Loucy (cell line): ENCODE results near the gene APPBP2.

ENCODE experiments used
- H2AFZ ChIP-seq: fragments of 200-600 bp; sonication (generic); 2 replicates; pipeline ENCODE4 v1.6.0; 2016; ENCODE audit warnings: antibody characterized with exemption, mild to moderate bottlenecking, low read length, moderate library complexity
- H3F3A ChIP-seq: fragments of 200-600 bp; 2 replicates; pipeline ENCODE4 v1.6.0; 2016; ENCODE audit warnings: antibody characterized with exemption, low read depth, mild to moderate bottlenecking
- H3K27me3 ChIP-seq: fragments of 200-600 bp; sonication (generic); 2 replicates; pipeline ENCODE4 v1.6.1; 2014; ENCODE audit warnings: low read length, mild to moderate bottlenecking; ENCODE audit not compliant: insufficient read depth, poor library complexity, severe bottlenecking
- H3K36me3 ChIP-seq: fragments of 200-600 bp; sonication (generic); 2 replicates; pipeline ENCODE4 v1.6.1; 2016; ENCODE audit warnings: low read length; ENCODE audit not compliant: insufficient read depth
- H3K4me1 ChIP-seq: fragments of 200-600 bp; sonication (generic); 2 replicates; pipeline ENCODE4 v1.5.1; 2014; ENCODE audit warnings: low read length, mild to moderate bottlenecking; ENCODE audit not compliant: insufficient read depth, poor library complexity, severe bottlenecking
- H3K4me2 ChIP-seq: fragments of 200-600 bp; sonication (generic); 2 replicates; pipeline ENCODE4 v1.6.0; 2014; ENCODE audit warnings: antibody characterized with exemption, low read length, low read depth, mild to moderate bottlenecking; ENCODE audit not compliant: poor library complexity, severe bottlenecking
- H3K4me3 ChIP-seq: fragments of 200-600 bp; sonication (generic); 2 replicates; pipeline ENCODE4 v1.5.1; 2014; ENCODE audit warnings: low read length, mild to moderate bottlenecking, mixed read lengths; ENCODE audit not compliant: poor library complexity, severe bottlenecking
- H3K79me2 ChIP-seq: fragments of 200-600 bp; sonication (generic); 2 replicates; pipeline ENCODE4 v1.6.1; 2014; ENCODE audit warnings: low read length; ENCODE audit not compliant: insufficient read depth
- H3K9ac ChIP-seq: fragments of 200-600 bp; sonication (generic); 2 replicates; pipeline ENCODE4 v1.6.0; 2014; ENCODE audit warnings: mild to moderate bottlenecking, low read depth, low read length, moderate library complexity; ENCODE audit not compliant: poor library complexity, severe bottlenecking
- H3K9me2 ChIP-seq: fragments of 200-600 bp; sonication (generic); replicated peaks from 2 replicates; pipeline ENCODE4 v1.6.1; 2016; ENCODE audit warnings: low read depth, low read length, mixed read lengths
- H3K9me3 ChIP-seq: fragments of 200-600 bp; sonication (generic); 2 replicates; pipeline ENCODE4 v1.6.1; 2014; ENCODE audit warnings: mild to moderate bottlenecking, antibody characterized with exemption, low read length, low read depth; ENCODE audit not compliant: insufficient read depth
- H4K20me1 ChIP-seq: fragments of 200-600 bp; sonication (generic); 2 replicates; pipeline ENCODE4 v1.6.0; 2014; ENCODE audit warnings: antibody characterized with exemption, low read length, mild to moderate bottlenecking; ENCODE audit not compliant: insufficient read depth, poor library complexity, severe bottlenecking
- EZH2phosphoT487 ChIP-seq: fragments of 200-600 bp; IDR thresholded peaks from 2 replicates; pipeline ENCODE4 v1.6.1; 2018; ENCODE audit warnings: antibody characterized with exemption, mild to moderate bottlenecking, moderate library complexity, borderline replicate concordance
- TF ChIP-seq, protein P1 (sequence below): fragments of 200-600 bp; sonication (generic); conservative IDR thresholded peaks from 2 replicates; pipeline ENCODE4 v1.5.1; 2014; ENCODE audit warnings: mild to moderate bottlenecking, antibody characterized with exemption, low read length

APPBP2 gene

DNA sequence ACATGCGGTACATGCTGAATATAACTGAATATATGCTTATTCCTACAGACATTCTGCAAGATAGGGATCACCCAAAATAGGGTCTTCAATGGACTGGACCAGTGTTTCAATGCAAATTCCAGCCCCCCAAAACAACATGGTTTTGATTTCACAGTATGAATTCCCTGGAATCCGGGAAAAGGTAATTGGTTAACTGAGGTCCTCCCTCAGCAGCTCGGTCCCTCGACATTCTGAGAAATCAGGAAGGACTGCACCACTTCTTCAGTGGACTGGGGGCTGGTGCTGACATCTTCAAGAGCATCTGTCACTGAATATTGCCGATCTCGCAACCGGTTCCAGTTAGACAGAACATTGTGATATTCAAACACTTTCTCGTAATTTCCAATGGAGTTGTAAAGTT, 78.7 kb downstream of the APPBP2 start:
- H3K9ac ChIP-seq = no peak overlapping the region
- H3K9me2 ChIP-seq = no peaks in the 10 kb centered on the region
- H3K4me2 ChIP-seq = no peak overlapping the region
- H2AFZ ChIP-seq = no peak overlapping the region
- H3F3A ChIP-seq = no peaks in the 10 kb centered on the region
- no peaks in the 10 kb centered on the region for H3K27me3 ChIP-seq
- H3K79me2 ChIP-seq = no peaks in the 10 kb centered on the region
- no peaks in the 10 kb centered on the region for H4K20me1 ChIP-seq
- H3K4me3 ChIP-seq = no peak overlapping the region
- H3K4me1 ChIP-seq = no peaks in the 10 kb centered on the region
- H3K36me3 ChIP-seq = peaks cover 57% of the 10 kb centered on the region
- H3K9me3 ChIP-seq = no peaks in the 10 kb centered on the region
- no peak for TF ChIP-seq EZH2phosphoT487
- TF ChIP-seq, protein P1, sequence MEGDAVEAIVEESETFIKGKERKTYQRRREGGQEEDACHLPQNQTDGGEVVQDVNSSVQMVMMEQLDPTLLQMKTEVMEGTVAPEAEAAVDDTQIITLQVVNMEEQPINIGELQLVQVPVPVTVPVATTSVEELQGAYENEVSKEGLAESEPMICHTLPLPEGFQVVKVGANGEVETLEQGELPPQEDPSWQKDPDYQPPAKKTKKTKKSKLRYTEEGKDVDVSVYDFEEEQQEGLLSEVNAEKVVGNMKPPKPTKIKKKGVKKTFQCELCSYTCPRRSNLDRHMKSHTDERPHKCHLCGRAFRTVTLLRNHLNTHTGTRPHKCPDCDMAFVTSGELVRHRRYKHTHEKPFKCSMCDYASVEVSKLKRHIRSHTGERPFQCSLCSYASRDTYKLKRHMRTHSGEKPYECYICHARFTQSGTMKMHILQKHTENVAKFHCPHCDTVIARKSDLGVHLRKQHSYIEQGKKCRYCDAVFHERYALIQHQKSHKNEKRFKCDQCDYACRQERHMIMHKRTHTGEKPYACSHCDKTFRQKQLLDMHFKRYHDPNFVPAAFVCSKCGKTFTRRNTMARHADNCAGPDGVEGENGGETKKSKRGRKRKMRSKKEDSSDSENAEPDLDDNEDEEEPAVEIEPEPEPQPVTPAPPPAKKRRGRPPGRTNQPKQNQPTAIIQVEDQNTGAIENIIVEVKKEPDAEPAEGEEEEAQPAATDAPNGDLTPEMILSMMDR = no peak

DNA sequence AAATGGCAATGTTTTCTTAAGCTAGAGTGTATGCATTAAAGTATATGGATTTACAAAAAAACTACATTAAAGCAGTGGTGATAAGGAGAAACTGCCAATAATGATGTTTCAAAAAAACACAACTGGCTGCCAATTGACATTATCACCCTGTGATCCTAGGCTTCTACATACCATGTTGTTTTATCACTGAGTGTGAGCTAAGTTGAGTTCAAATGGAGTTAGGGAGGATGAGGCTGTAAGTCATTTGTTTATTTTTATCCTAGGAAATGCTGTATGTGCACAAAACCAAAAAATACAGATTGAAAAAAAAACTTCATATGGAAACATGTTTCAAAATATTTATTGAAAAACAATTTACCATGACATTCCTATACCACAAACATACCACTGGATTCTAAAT, 80.9 kb downstream of the APPBP2 start:
- Histone ChIP-seq H3K9me3 (no peaks in the 10 kb centered on the region), H3K36me3 (peaks cover 45% of the 10 kb centered on the region), H2AFZ (no peak overlapping the region), H3K79me2 (no peaks in the 10 kb centered on the region), H3K9ac (no peak overlapping the region), H4K20me1 (no peaks in the 10 kb centered on the region), H3K4me1 (no peaks in the 10 kb centered on the region), H3K4me3 (no peak overlapping the region), H3K4me2 (no peak overlapping the region), H3F3A (no peaks in the 10 kb centered on the region), H3K27me3 (no peaks in the 10 kb centered on the region), H3K9me2 (no peaks in the 10 kb centered on the region)
- TF ChIP-seq, protein P1 = no peak
- no peak for TF ChIP-seq EZH2phosphoT487

DNA sequence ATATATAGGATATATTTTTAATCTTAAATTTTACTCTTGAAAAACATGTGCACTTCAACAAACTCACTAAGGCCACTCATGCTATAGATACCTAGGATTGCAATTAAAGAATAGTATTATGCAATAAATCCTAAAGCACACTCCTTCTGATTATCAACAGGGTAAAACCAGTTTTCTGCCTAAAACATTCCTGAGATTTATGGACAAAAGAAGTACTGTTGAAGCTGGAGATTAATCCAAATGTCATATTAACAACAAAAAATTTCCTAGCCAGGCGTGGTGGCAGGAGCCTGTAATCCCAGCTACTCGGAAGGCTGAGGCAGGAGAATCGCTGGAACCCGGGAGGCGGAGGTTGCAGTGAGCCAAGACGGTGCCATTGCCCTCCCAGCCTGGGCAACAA, 82.3 kb downstream of the APPBP2 start:
- Histone ChIP-seq H4K20me1 (no peaks in the 10 kb centered on the region), H3K4me3 (no peak overlapping the region), H3K79me2 (no peaks in the 10 kb centered on the region), H3K9me3 (no peaks in the 10 kb centered on the region), H3K4me1 (no peaks in the 10 kb centered on the region), H2AFZ (no peak overlapping the region), H3F3A (no peaks in the 10 kb centered on the region), H3K36me3 (peaks cover 35% of the 10 kb centered on the region), H3K9me2 (no peaks in the 10 kb centered on the region), H3K9ac (no peak overlapping the region), H3K4me2 (no peak overlapping the region), H3K27me3 (no peaks in the 10 kb centered on the region)
- TF ChIP-seq, protein P1 = no peak
- TF ChIP-seq EZH2phosphoT487 = no peak
